ENCODE results near the gene POMT2.

Gene POMT2

DNA sequence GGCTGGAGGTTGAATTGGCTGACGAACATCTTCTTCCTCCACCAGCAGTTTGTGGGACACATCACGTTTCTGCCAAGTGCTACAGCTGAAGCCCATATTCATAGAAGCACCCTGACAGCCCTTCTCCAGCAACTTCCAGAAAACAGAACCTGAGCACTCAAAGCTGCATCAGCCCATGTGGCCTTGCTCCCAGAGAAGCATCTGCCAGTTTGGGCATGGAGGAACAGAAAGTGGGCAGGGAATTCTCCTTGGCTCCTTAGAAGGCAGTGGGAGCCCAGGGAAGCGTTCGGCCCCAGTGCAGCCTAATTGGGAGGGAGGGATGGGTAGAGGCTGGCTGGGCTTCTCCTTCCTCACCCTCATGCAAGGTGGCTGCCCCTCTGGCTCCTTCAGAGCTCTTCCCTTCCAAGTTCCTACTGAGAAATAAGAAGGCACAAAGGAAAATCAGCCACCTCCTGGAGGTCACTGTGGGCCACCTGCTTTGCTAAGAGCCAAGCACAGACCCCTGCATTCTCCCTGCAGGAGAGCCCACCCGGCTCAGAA is 45.6 kb downstream of the POMT2 start:
- DNase-seq (ENCODE audit: low spot score), result no peak
- no peak for TF ChIP-seq CTCF (IDR thresholded peaks at IDR 0.05; ENCODE audit: extremely low read depth, insufficient read depth, missing control alignments)
- in situ Hi-C loops (cut with MboI; ENCODE audit: low pct_unique_long_range_greater_than_20kb, low sequenced_read_pairs, unreplicated experiment), result no loop called here

GRCh38 chr14:77273796-77274195 is 46.9 kb downstream of the POMT2 start:
- TF ChIP-seq CTCF (IDR thresholded peaks at IDR 0.05; ENCODE audit: extremely low read depth, insufficient read depth, missing control alignments), result no peak
- no peak for DNase-seq (ENCODE audit: low spot score)
- in situ Hi-C loops (cut with MboI; ENCODE audit: low pct_unique_long_range_greater_than_20kb, low sequenced_read_pairs, unreplicated experiment), result no loop called here

DNA sequence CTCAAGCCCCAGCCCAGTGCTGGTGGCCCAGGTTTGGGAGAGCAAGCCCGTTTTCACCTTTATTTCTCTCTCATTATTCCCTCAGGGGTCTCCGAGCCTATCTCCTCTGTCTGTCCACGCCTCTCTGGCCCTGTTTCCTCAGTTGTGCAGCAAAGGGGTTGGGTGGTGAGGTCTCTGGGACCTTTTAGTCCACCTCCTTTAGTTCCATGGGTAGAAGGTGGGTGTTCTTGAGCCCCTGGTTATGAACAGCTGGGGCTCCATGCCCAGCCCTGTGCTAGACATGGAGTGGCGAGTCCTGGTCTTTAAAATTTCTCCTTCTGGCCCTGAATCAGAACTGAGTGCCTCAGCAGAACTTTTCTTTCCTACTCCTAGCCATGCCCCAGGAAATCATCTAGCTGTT is 48.4 kb downstream of the POMT2 start:
- no peak for DNase-seq (ENCODE audit: low spot score)

GRCh38 chr14:77271113-77271710 is 49.5 kb downstream of the POMT2 start, which contains the start of gene NGB:
Gene NGB, minus strand, starts transcription at chr14:77271206. Its CDS starts 269 bp downstream, at chr14:77270937.
- in situ Hi-C loops (cut with MboI; ENCODE audit: low pct_unique_long_range_greater_than_20kb, low sequenced_read_pairs, unreplicated experiment), result no loop called here
- no peak for DNase-seq (ENCODE audit: low spot score)

More for the DNA sequence above, 48.4 kb downstream of the POMT2 start:
- TF ChIP-seq CTCF (IDR thresholded peaks at IDR 0.05; ENCODE audit: extremely low read depth, insufficient read depth, missing control alignments), result no peak
- in situ Hi-C loops (cut with MboI; ENCODE audit: low pct_unique_long_range_greater_than_20kb, low sequenced_read_pairs, unreplicated experiment), result no loop called here

DNA sequence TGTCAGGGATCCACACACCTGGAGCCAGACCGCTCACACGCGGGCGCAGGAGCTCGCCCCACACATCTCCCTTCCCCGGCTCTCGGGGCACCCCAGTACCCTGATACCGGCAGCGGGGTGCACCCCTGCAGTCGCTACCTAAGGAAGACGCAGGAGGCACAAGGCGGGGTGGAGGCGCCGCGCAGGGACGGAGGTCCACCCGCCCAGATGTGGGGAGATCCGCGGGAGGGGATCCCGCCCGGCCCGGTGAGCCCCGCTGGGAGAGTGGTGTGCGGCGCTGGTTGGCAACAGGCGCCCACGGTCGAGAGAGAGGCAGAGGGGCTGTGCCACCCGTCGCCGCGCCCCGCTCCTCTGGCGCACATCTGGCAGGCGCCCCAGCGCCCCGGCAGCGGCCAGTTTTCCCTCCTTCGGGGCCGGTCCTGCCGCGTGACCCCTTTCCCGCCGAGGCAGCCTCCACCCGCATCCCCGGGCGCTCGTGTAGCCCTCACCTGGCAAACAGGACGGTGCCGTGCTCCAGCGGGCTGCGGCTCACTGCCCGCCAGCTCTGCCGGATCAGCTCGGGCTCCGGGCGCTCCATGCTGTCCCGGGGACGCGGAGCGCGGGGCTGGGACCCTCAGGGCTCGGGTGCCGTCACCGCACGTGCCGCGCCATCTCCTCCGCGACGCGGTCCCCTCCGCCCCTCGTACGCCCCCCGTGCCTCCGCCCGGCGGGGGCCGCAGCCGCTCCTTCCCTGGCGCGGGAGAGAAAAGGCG is 50.1 kb downstream of the POMT2 start:
- no peak for DNase-seq (ENCODE audit: low spot score)
- TF ChIP-seq CTCF (IDR thresholded peaks at IDR 0.05; ENCODE audit: extremely low read depth, insufficient read depth, missing control alignments), result no peak
- in situ Hi-C loops (cut with MboI; ENCODE audit: low pct_unique_long_range_greater_than_20kb, low sequenced_read_pairs, unreplicated experiment), result no loop called here

More at GRCh38 chr14:77271113-77271710, 49.5 kb downstream of the POMT2 start, which contains the start of gene NGB:
- TF ChIP-seq CTCF (IDR thresholded peaks at IDR 0.05; ENCODE audit: extremely low read depth, insufficient read depth, missing control alignments), result no peak

GRCh38 chr14:77268989-77269600 is 51.6 kb downstream of the POMT2 start:
- in situ Hi-C loops (cut with MboI; ENCODE audit: low pct_unique_long_range_greater_than_20kb, low sequenced_read_pairs, unreplicated experiment), result no loop called here
- no peak for TF ChIP-seq CTCF (IDR thresholded peaks at IDR 0.05; ENCODE audit: extremely low read depth, insufficient read depth, missing control alignments)
- no peak for DNase-seq (ENCODE audit: low spot score)
